ENCODE results near the gene TNNC1.

DNA sequence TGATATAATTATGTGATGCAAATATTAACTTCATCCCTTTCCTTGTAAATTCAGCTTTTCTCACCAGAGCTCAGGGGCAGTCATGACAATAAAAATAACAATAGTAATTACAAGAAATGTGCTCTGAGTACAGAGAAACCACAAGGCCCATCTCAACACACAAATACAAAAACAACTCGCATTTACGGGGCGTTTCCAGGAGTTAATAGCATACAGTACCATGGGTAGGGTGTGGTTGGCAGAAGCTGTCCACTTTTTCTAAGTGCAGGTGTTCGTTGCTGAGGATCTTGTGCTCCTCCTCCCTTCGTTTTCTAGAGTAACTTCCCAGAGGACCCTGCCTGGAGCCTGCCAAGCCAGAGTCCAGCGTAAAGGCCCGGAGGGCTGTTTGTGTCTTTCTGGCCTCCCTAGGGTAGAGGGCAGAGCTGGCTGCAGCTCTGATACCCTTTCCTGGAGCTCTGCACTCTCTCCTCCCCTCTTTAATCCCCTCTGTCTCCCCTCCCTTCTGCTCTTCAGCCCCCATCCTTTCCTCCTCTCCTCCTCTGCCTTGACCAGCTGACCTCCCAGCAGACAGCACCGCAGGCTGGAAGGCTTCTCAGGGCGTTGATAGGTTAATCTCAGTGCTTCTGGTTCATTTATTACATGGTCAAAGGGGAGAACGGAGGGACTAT is 20.4 kb downstream of the TNNC1 start:
- TF ChIP-seq, protein P1, sequence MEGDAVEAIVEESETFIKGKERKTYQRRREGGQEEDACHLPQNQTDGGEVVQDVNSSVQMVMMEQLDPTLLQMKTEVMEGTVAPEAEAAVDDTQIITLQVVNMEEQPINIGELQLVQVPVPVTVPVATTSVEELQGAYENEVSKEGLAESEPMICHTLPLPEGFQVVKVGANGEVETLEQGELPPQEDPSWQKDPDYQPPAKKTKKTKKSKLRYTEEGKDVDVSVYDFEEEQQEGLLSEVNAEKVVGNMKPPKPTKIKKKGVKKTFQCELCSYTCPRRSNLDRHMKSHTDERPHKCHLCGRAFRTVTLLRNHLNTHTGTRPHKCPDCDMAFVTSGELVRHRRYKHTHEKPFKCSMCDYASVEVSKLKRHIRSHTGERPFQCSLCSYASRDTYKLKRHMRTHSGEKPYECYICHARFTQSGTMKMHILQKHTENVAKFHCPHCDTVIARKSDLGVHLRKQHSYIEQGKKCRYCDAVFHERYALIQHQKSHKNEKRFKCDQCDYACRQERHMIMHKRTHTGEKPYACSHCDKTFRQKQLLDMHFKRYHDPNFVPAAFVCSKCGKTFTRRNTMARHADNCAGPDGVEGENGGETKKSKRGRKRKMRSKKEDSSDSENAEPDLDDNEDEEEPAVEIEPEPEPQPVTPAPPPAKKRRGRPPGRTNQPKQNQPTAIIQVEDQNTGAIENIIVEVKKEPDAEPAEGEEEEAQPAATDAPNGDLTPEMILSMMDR (IDR thresholded peaks at IDR 0.05): no peak
- TF ChIP-seq ZFX (IDR thresholded peaks at IDR 0.05; ENCODE audit: borderline replicate concordance): no peak

Data from 22Rv1 (cell line).